H9 (cell line): ENCODE measurements around the gene TCF23. TPM values are rescaled to one million over a fixed set of nuclear protein-coding genes. Genes with fewer than 3 reads are reported as not detected.
A peak's percentile ranks its signal among the peaks of the same experiment; 100 is the strongest.

Experiments used
- DNase-seq: peaks from one replicate; pipeline ENCODE4 v3.0.0-alpha.2; 2017
- H2AFZ ChIP-seq: one replicate; pipeline ENCODE4 v1.6.1; 2013; ENCODE audit warnings: mild to moderate bottlenecking, low read length, control low read depth, moderate library complexity
- H2AK5ac ChIP-seq: 2 replicates; pipeline ENCODE4 v1.6.1; 2013; ENCODE audit warnings: low read length, control low read depth, mixed read lengths; ENCODE audit not compliant: insufficient read length
- H2BK120ac ChIP-seq: one replicate; pipeline ENCODE4 v1.6.1; 2013; ENCODE audit warnings: low read depth, mild to moderate bottlenecking, low read length, control low read depth, inconsistent platforms; ENCODE audit not compliant: poor library complexity, severe bottlenecking
- H2BK12ac ChIP-seq: 2 replicates; pipeline ENCODE4 v1.6.1; 2013; ENCODE audit warnings: low read length, control low read depth, mixed read lengths, low read depth; ENCODE audit not compliant: insufficient read length
- H2BK15ac ChIP-seq: 2 replicates; pipeline ENCODE4 v1.6.1; 2013; ENCODE audit warnings: low read depth, low read length, control low read depth
- H2BK20ac ChIP-seq: one replicate; pipeline ENCODE4 v1.6.1; 2013; ENCODE audit warnings: low read depth, mild to moderate bottlenecking, low read length, control low read depth, inconsistent platforms; ENCODE audit not compliant: poor library complexity, severe bottlenecking
- H2BK5ac ChIP-seq: 2 replicates; pipeline ENCODE4 v1.6.1; 2013; ENCODE audit warnings: low read length, control low read depth, mixed read lengths; ENCODE audit not compliant: insufficient read length
- H3K14ac ChIP-seq: 2 replicates; pipeline ENCODE4 v1.6.1; 2013; ENCODE audit warnings: low read length, control low read depth; ENCODE audit not compliant: insufficient read depth
- H3K18ac ChIP-seq: 2 replicates; pipeline ENCODE4 v1.6.1; 2013; ENCODE audit warnings: low read depth, mild to moderate bottlenecking, mixed read lengths, low read length, control low read depth; ENCODE audit not compliant: insufficient read length
- H3K23ac ChIP-seq: 2 replicates; pipeline ENCODE4 v1.6.1; 2013; ENCODE audit warnings: low read length, control low read depth, mixed read lengths, low read depth; ENCODE audit not compliant: insufficient read length
- H3K23me2 ChIP-seq: 2 replicates; pipeline ENCODE4 v1.6.1; 2013; ENCODE audit warnings: low read depth, mild to moderate bottlenecking, mixed read lengths, low read length, control low read depth; ENCODE audit not compliant: insufficient read length, poor library complexity, severe bottlenecking
- H3K27ac ChIP-seq: 2 replicates; pipeline ENCODE4 v1.5.1; 2013; ENCODE audit warnings: low read length, control low read depth, mixed read lengths, low read depth; ENCODE audit not compliant: insufficient read length
- H3K27me3 ChIP-seq: 2 replicates; pipeline ENCODE4 v1.6.1; 2013; ENCODE audit warnings: low read length, control low read depth, inconsistent platforms; ENCODE audit not compliant: insufficient read depth
- H3K4ac ChIP-seq: 2 replicates; pipeline ENCODE4 v1.6.1; 2013; ENCODE audit warnings: low read depth, mild to moderate bottlenecking, control low read depth, inconsistent platforms, low read length, moderate library complexity
- H3K4me1 ChIP-seq: 2 replicates; pipeline ENCODE4 v1.6.1; 2013; ENCODE audit warnings: low read length, control low read depth, inconsistent platforms; ENCODE audit not compliant: insufficient read depth
- H3K4me2 ChIP-seq: 2 replicates; pipeline ENCODE4 v1.6.1; 2013; ENCODE audit warnings: low read length, control low read depth, mixed read lengths; ENCODE audit not compliant: insufficient read length, insufficient read depth
- H3K56ac ChIP-seq: 2 replicates; pipeline ENCODE4 v1.6.1; 2013; ENCODE audit warnings: low read depth, mild to moderate bottlenecking, mixed read lengths, low read length, control low read depth; ENCODE audit not compliant: insufficient read length
- H3K79me1 ChIP-seq: 2 replicates; pipeline ENCODE4 v1.6.1; 2013; ENCODE audit warnings: low read depth, mild to moderate bottlenecking, moderate library complexity, low read length, control low read depth, inconsistent platforms; ENCODE audit not compliant: insufficient read depth, poor library complexity, severe bottlenecking
- H3K79me2 ChIP-seq: 2 replicates; pipeline ENCODE4 v1.6.1; 2013; ENCODE audit warnings: low read length, control low read depth, inconsistent platforms; ENCODE audit not compliant: insufficient read depth
- H3K9ac ChIP-seq: 2 replicates; pipeline ENCODE4 v1.6.1; 2013; ENCODE audit warnings: low read length, control low read depth, mixed read lengths; ENCODE audit not compliant: insufficient read length; ENCODE audit errors: extremely low read depth
- H3K9me3 ChIP-seq: one replicate; pipeline ENCODE4 v1.6.1; 2013; ENCODE audit warnings: low read depth, low read length, inconsistent platforms; ENCODE audit not compliant: control insufficient read depth
- H3T11ph ChIP-seq: one replicate; pipeline ENCODE4 v1.6.1; 2013; ENCODE audit warnings: mild to moderate bottlenecking, low read length, control low read depth, inconsistent platforms
- H4K20me1 ChIP-seq: one replicate; pipeline ENCODE4 v1.6.1; 2013; ENCODE audit not compliant: control insufficient read depth, insufficient read length, insufficient read depth
- H4K5ac ChIP-seq: 2 replicates; pipeline ENCODE4 v1.6.1; 2013; ENCODE audit warnings: low read depth, mild to moderate bottlenecking, mixed read lengths, low read length, control low read depth; ENCODE audit not compliant: insufficient read length
- H4K8ac ChIP-seq: replicated peaks from 2 replicates; pipeline ENCODE4 v1.6.1; 2013; ENCODE audit warnings: low read length, control low read depth, mixed read lengths, low read depth; ENCODE audit not compliant: insufficient read length
- H4K91ac ChIP-seq: 2 replicates; pipeline ENCODE4 v1.6.1; 2013; ENCODE audit warnings: low read depth, mild to moderate bottlenecking, moderate library complexity, mixed read lengths, low read length, control low read depth; ENCODE audit not compliant: insufficient read length
- H3K27ac Mint-ChIP-seq, 3 experiments: 2 replicates in 2 of 3; 3 replicates in 1 of 3; pipeline ENCODE4 v1.8.0; 2020 to 2021; ENCODE audit warnings: mixed read lengths in 3 of 3, mild to moderate bottlenecking in 1 of 3, moderate library complexity in 1 of 3
- H3K27me3 Mint-ChIP-seq: 2 replicates; pipeline ENCODE4 v1.8.0; 2021; ENCODE audit warnings: low read depth, mild to moderate bottlenecking, moderate library complexity, mixed read lengths
- H3K36me3 Mint-ChIP-seq, 3 experiments: 2 replicates in 2 of 3; 3 replicates in 1 of 3; pipeline ENCODE4 v1.8.0; 2020 to 2021; ENCODE audit warnings: low read depth in 3 of 3, mixed read lengths in 3 of 3; ENCODE audit not compliant: insufficient read depth in 1 of 3
- H3K4me1 Mint-ChIP-seq, 2 experiments: 2 replicates each; pipeline ENCODE4 v1.8.0; 2020; ENCODE audit warnings: mixed read lengths in 2 of 2
- H3K4me3 Mint-ChIP-seq, 2 experiments: 2 replicates in 1 of 2; 3 replicates in 1 of 2; pipeline ENCODE4 v1.8.0; 2020 to 2021; ENCODE audit warnings: mild to moderate bottlenecking in 2 of 2, mixed read lengths in 2 of 2, moderate library complexity in 1 of 2
- H3K9me3 Mint-ChIP-seq, 2 experiments: 2 replicates in 1 of 2; 3 replicates in 1 of 2; pipeline ENCODE4 v1.8.0; 2020; ENCODE audit warnings: mild to moderate bottlenecking in 2 of 2, mixed read lengths in 2 of 2, moderate library complexity in 1 of 2
- CTCF ChIP-seq: fragments of 200-600 bp; sonication (generic); conservative IDR thresholded peaks from 3 replicates; pipeline ENCODE4 v1.8.0; 2021; ENCODE audit warnings: antibody characterized with exemption, mild to moderate bottlenecking
- WGBS: extraction: QIAGEN DNeasy Blood & Tissue Kit; methylation state at CpG from one replicate; pipeline ENCODE4 v1.1.7; 2013; ENCODE audit warnings: missing lambda C conversion rate, low lambda C conversion rate, mixed read lengths; ENCODE audit not compliant: insufficient read length; ENCODE audit errors: extremely low coverage; 5-methylcytosine and 5-hydroxymethylcytosine counted together
- total RNA-seq: library from RNA; stranded (reverse); gene quantifications from 2 replicates; pipeline ENCODE4 v1.2.1, GENCODE V29; 2021

The TCF23 gene
- total RNA-seq, 1 experiment from 2014 or later = not detected

- Histone ChIP-seq H2BK120ac (no peak overlapping the region), H3K4me2 (no peak overlapping the region), H3K23me2 (no peaks in the 10 kb centered on the region), H3K79me2 (peaks cover 2% of the 10 kb centered on the region; the same call in 1 of the 2 replicates), H3K9ac (no peak overlapping the region), H3K4me1 (no peaks in the 10 kb centered on the region), H3K18ac (no peak overlapping the region), H3K56ac (no peak overlapping the region), H3K4ac (no peak overlapping the region), H2AFZ (no peak overlapping the region), H4K8ac (no peak overlapping the region), H3K27me3 (no peaks in the 10 kb centered on the region), H2BK15ac (no peak overlapping the region), H2AK5ac (no peak overlapping the region), H3K14ac (no peak overlapping the region), H3K27ac (no peak overlapping the region), H3K23ac (no peak overlapping the region), H3K9me3 (no peaks in the 10 kb centered on the region), H2BK5ac (no peak overlapping the region), H4K5ac (no peak overlapping the region), H3K79me1 (peaks cover 4% of the 10 kb centered on the region), H2BK12ac (no peak overlapping the region), H4K20me1 (no peaks in the 10 kb centered on the region), H2BK20ac (no peak overlapping the region), H3T11ph (no peak overlapping the region), H4K91ac (no peak overlapping the region)
- peak overlapping the region in 2 of 3 experiments; percentile 31 to 40; a peak in 2 of 7 replicates for H3K27ac Mint-ChIP-seq
- peaks cover 10% of the 10 kb centered on the region for H3K27me3 Mint-ChIP-seq
- H3K4me1 Mint-ChIP-seq = peaks cover 10 to 11% of the 10 kb centered on the region in 2 experiments
- no peak for TF ChIP-seq CTCF
- no CpG with 5 or more reads among the region's 12 CpGs for WGBS
- no peak for DNase-seq
- H3K9me3 Mint-ChIP-seq = no peaks in the 10 kb centered on the region
- H3K36me3 Mint-ChIP-seq = peaks cover 9 to 28% (median 27%) of the 10 kb centered on the region in 3 experiments
- H3K4me3 Mint-ChIP-seq = peak overlapping the region; percentile 90 to 96; a peak in 3 of 5 replicates
These were observed 13.3 kb upstream of the TCF23 start for GRCh38 chr2:27135478-27135955.
